Mesenchymal stem cell (in vitro differentiated cells and primary cell): ENCODE results near the gene KIF26A.

Experiments
- DNase-seq: peaks from one replicate; pipeline ENCODE4 v3.0.0-alpha.2; 2013
- H2AFZ ChIP-seq: one replicate; pipeline ENCODE4 v1.6.1; 2013; ENCODE audit warnings: low read depth, mild to moderate bottlenecking, control low read depth, inconsistent platforms, low read length, moderate library complexity
- H2AK5ac ChIP-seq: 2 replicates; pipeline ENCODE4 v1.6.1; 2013; ENCODE audit warnings: low read length, moderate library complexity, mild to moderate bottlenecking, inconsistent platforms; ENCODE audit not compliant: severe bottlenecking
- H2BK120ac ChIP-seq: one replicate; pipeline ENCODE4 v1.6.1; 2013; ENCODE audit warnings: low read depth, mild to moderate bottlenecking, inconsistent platforms, low read length, moderate library complexity
- H2BK12ac ChIP-seq, 2 experiments: one replicate each; pipeline ENCODE4 v1.6.1; 2013; ENCODE audit warnings: inconsistent platforms in 2 of 2, low read length in 2 of 2, mild to moderate bottlenecking in 2 of 2, moderate library complexity in 2 of 2, control low read depth in 1 of 2
- H2BK15ac ChIP-seq: one replicate; pipeline ENCODE4 v1.6.1; 2013; ENCODE audit warnings: mild to moderate bottlenecking, low read depth, inconsistent platforms; ENCODE audit not compliant: poor library complexity, severe bottlenecking
- H2BK5ac ChIP-seq: 2 replicates; pipeline ENCODE4 v1.6.1; 2013; ENCODE audit warnings: low read depth, mild to moderate bottlenecking, low read length, control low read depth, inconsistent platforms; ENCODE audit not compliant: poor library complexity, severe bottlenecking
- H3K14ac ChIP-seq, 2 experiments: one replicate each; pipeline ENCODE4 v1.6.1; 2013; ENCODE audit warnings: inconsistent platforms in 2 of 2, low read length in 2 of 2, control low read depth in 1 of 2, mild to moderate bottlenecking in 1 of 2, moderate library complexity in 1 of 2
- H3K18ac ChIP-seq, 2 experiments: one replicate each; pipeline ENCODE4 v1.6.1; 2013; ENCODE audit warnings: inconsistent platforms in 2 of 2, low read length in 2 of 2, control low read depth in 1 of 2, low read depth in 1 of 2, mild to moderate bottlenecking in 1 of 2
- H3K23ac ChIP-seq, 2 experiments: one replicate each; pipeline ENCODE4 v1.6.1; 2013; ENCODE audit warnings: inconsistent platforms in 2 of 2, low read length in 2 of 2, mild to moderate bottlenecking in 2 of 2, moderate library complexity in 2 of 2, control low read depth in 1 of 2
- H3K27ac ChIP-seq: 2 replicates; pipeline ENCODE4 v1.5.1; 2013; ENCODE audit warnings: mild to moderate bottlenecking, moderate library complexity, low read length, control low read depth, inconsistent platforms; ENCODE audit not compliant: poor library complexity, severe bottlenecking
- H3K27me3 ChIP-seq, 2 experiments: 2 replicates each; pipeline versions ENCODE4 v1.6.1 to v1.7.0; 2013; ENCODE audit warnings: low read length in 2 of 2, mild to moderate bottlenecking in 2 of 2, moderate library complexity in 2 of 2, control low read depth in 1 of 2, inconsistent platforms in 1 of 2; ENCODE audit not compliant: control insufficient read depth in 1 of 2, insufficient read depth in 1 of 2
- H3K36me3 ChIP-seq, 2 experiments: 2 replicates each; pipeline versions ENCODE4 v1.6.1 to v1.7.0; 2013; ENCODE audit warnings: low read length in 2 of 2, control low read depth in 1 of 2, inconsistent platforms in 1 of 2, low read depth in 1 of 2, mild to moderate bottlenecking in 1 of 2; ENCODE audit not compliant: insufficient read depth in 2 of 2, control insufficient read depth in 1 of 2
- H3K4ac ChIP-seq, 2 experiments: one replicate each; pipeline ENCODE4 v1.6.1; 2013; ENCODE audit warnings: inconsistent platforms in 2 of 2, low read length in 2 of 2, mild to moderate bottlenecking in 2 of 2, moderate library complexity in 2 of 2, control low read depth in 1 of 2, low read depth in 1 of 2
- H3K4me1 ChIP-seq: 2 replicates; pipeline ENCODE4 v1.6.1; 2013; ENCODE audit warnings: low read depth, low read length, control low read depth; ENCODE audit not compliant: control insufficient read depth, insufficient read depth
- H3K4me2 ChIP-seq: 2 replicates; pipeline ENCODE4 v1.6.1; 2013; ENCODE audit warnings: low read length, mild to moderate bottlenecking, inconsistent platforms; ENCODE audit not compliant: poor library complexity, severe bottlenecking
- H3K4me3 ChIP-seq, 2 experiments: 2 replicates each; pipeline versions ENCODE4 v1.5.1 to v1.7.0; 2013; ENCODE audit warnings: low read length in 2 of 2, mild to moderate bottlenecking in 2 of 2, control low read depth in 1 of 2, low read depth in 1 of 2; ENCODE audit not compliant: insufficient read depth in 1 of 2
- H3K79me1 ChIP-seq: replicated peaks from 2 replicates; pipeline ENCODE4 v1.6.1; 2013; ENCODE audit warnings: mild to moderate bottlenecking, control low read depth, low read length, inconsistent platforms; ENCODE audit not compliant: poor library complexity, severe bottlenecking
- H3K9ac ChIP-seq: 2 replicates; pipeline ENCODE4 v1.7.0; 2013; ENCODE audit warnings: mild to moderate bottlenecking, low read length, moderate library complexity
- H3K9me3 ChIP-seq: 2 replicates; pipeline ENCODE4 v1.7.0; 2013; ENCODE audit warnings: mild to moderate bottlenecking, low read length; ENCODE audit not compliant: control insufficient read depth
- H4K8ac ChIP-seq: one replicate; pipeline ENCODE4 v1.6.1; 2013; ENCODE audit warnings: inconsistent platforms, mild to moderate bottlenecking, low read length, moderate library complexity
- H4K91ac ChIP-seq: one replicate; pipeline ENCODE4 v1.6.1; 2013; ENCODE audit warnings: mild to moderate bottlenecking, low read length, inconsistent platforms
- WGBS: methylation state at CpG from one replicate; pipeline ENCODE4 v1.1.7; 2013; ENCODE audit warnings: mixed read lengths; 5-methylcytosine and 5-hydroxymethylcytosine counted together

The KIF26A gene

GRCh38 chr14:104211741-104212140 lies 73.4 kb downstream of the KIF26A start:
- 94% methylated on average over 9 of the region's 9 CpGs for WGBS
- no peak overlapping the region for H2BK15ac ChIP-seq
- H3K4ac ChIP-seq = no peak overlapping the region
- no peaks in the 10 kb centered on the region for H3K79me1 ChIP-seq
- H3K27me3 ChIP-seq = no peaks in the 10 kb centered on the region
- no peak overlapping the region for H4K8ac ChIP-seq
- H3K36me3 ChIP-seq = no peaks in the 10 kb centered on the region
- no peak overlapping the region for H3K4me2 ChIP-seq
- H3K4me3 ChIP-seq = no peak overlapping the region
- H2AK5ac ChIP-seq = no peak overlapping the region
- DNase-seq = no peak
- no peak overlapping the region for H2AFZ ChIP-seq
- no peak overlapping the region for H2BK12ac ChIP-seq
- no peak overlapping the region for H2BK5ac ChIP-seq
- H3K27ac ChIP-seq = no peak overlapping the region
- H2BK120ac ChIP-seq = no peak overlapping the region
- no peak overlapping the region for H4K91ac ChIP-seq
- no peaks in the 10 kb centered on the region for H3K4me1 ChIP-seq
- H3K9ac ChIP-seq = no peak overlapping the region
- H3K23ac ChIP-seq = no peak overlapping the region
- H3K9me3 ChIP-seq = no peaks in the 10 kb centered on the region
- H3K18ac ChIP-seq = no peak overlapping the region
- no peak overlapping the region for H3K14ac ChIP-seq

- H3K14ac ChIP-seq = no peak overlapping the region
- H3K27me3 ChIP-seq = no peaks in the 10 kb centered on the region
- no peak overlapping the region for H3K4ac ChIP-seq
- H3K4me1 ChIP-seq = no peaks in the 10 kb centered on the region
- no peak overlapping the region for H2AFZ ChIP-seq
- H4K91ac ChIP-seq = no peak overlapping the region
- no peak overlapping the region for H3K18ac ChIP-seq
- no peak overlapping the region for H4K8ac ChIP-seq
- no peaks in the 10 kb centered on the region for H3K36me3 ChIP-seq
- H3K79me1 ChIP-seq = no peaks in the 10 kb centered on the region
- H3K23ac ChIP-seq = no peak overlapping the region
- H2BK15ac ChIP-seq = no peak overlapping the region
- H3K9ac ChIP-seq = no peak overlapping the region
- no peak overlapping the region for H3K4me2 ChIP-seq
- no peak overlapping the region for H2BK12ac ChIP-seq
- WGBS = 83% methylated on average over 25 of the region's 27 CpGs
- H3K27ac ChIP-seq = no peak overlapping the region
- no peaks in the 10 kb centered on the region for H3K9me3 ChIP-seq
- no peak overlapping the region for H2BK5ac ChIP-seq
- DNase-seq = no peak
- no peak overlapping the region for H2AK5ac ChIP-seq
- H3K4me3 ChIP-seq = peak overlapping the region in 1 of 2 experiments; percentile 10
- H2BK120ac ChIP-seq = no peak overlapping the region
Measured at GRCh38 chr14:104212206-104213095, 74.1 kb downstream of the KIF26A start.

- H2AK5ac ChIP-seq = no peak overlapping the region
- H3K27me3 ChIP-seq = no peaks in the 10 kb centered on the region
- no peak overlapping the region for H3K14ac ChIP-seq
- DNase-seq = no peak
- H3K79me1 ChIP-seq = no peaks in the 10 kb centered on the region
- H3K9me3 ChIP-seq = no peaks in the 10 kb centered on the region
- H3K9ac ChIP-seq = no peak overlapping the region
- no peaks in the 10 kb centered on the region for H3K4me1 ChIP-seq
- H2AFZ ChIP-seq = no peak overlapping the region
- no peak overlapping the region for H2BK5ac ChIP-seq
- H3K23ac ChIP-seq = no peak overlapping the region
- H4K8ac ChIP-seq = no peak overlapping the region
- no peak overlapping the region for H3K4ac ChIP-seq
- H2BK15ac ChIP-seq = no peak overlapping the region
- no peak overlapping the region for H2BK120ac ChIP-seq
- 88% methylated on average over 30 of the region's 30 CpGs for WGBS
- H3K18ac ChIP-seq = no peak overlapping the region
- H3K4me3 ChIP-seq = no peak overlapping the region
- no peak overlapping the region for H4K91ac ChIP-seq
- no peak overlapping the region for H3K4me2 ChIP-seq
- H3K27ac ChIP-seq = no peak overlapping the region
- no peak overlapping the region for H2BK12ac ChIP-seq
- H3K36me3 ChIP-seq = no peaks in the 10 kb centered on the region
Measured at GRCh38 chr14:104213301-104214034, 75.1 kb downstream of the KIF26A start.

- H2AFZ ChIP-seq = no peak overlapping the region
- DNase-seq = no peak
- H3K14ac ChIP-seq = no peak overlapping the region
- H3K4me2 ChIP-seq = no peak overlapping the region
- no peak overlapping the region for H2AK5ac ChIP-seq
- H4K8ac ChIP-seq = no peak overlapping the region
- H2BK12ac ChIP-seq = no peak overlapping the region
- no peaks in the 10 kb centered on the region for H3K36me3 ChIP-seq
- no peak overlapping the region for H2BK5ac ChIP-seq
- H3K79me1 ChIP-seq = no peaks in the 10 kb centered on the region
- no peak overlapping the region for H3K9ac ChIP-seq
- no peak overlapping the region for H3K18ac ChIP-seq
- no peaks in the 10 kb centered on the region for H3K9me3 ChIP-seq
- no peak overlapping the region for H3K4me3 ChIP-seq
- peaks cover 0 to 3% of the 10 kb centered on the region in 2 experiments for H3K27me3 ChIP-seq
- no peaks in the 10 kb centered on the region for H3K4me1 ChIP-seq
- no peak overlapping the region for H3K4ac ChIP-seq
- no peak overlapping the region for H3K23ac ChIP-seq
- no peak overlapping the region for H2BK15ac ChIP-seq
- H2BK120ac ChIP-seq = no peak overlapping the region
- no peak overlapping the region for H4K91ac ChIP-seq
- 88% methylated on average over 7 of the region's 7 CpGs for WGBS
- no peak overlapping the region for H3K27ac ChIP-seq
Measured at GRCh38 chr14:104214431-104215218, 76.2 kb downstream of the KIF26A start.
